Hematopoietic multipotent progenitor cell treated with erythropoietin and hydrocortisone succinate and interleukin-3 and kit ligand, for 8 days (in vitro differentiated cells): ENCODE data around the gene KLC3.

ENCODE experiments used
- DNase-seq: peaks from one replicate; pipeline ENCODE4 v3.0.0-alpha.2; 2015

KLC3 gene

DNA sequence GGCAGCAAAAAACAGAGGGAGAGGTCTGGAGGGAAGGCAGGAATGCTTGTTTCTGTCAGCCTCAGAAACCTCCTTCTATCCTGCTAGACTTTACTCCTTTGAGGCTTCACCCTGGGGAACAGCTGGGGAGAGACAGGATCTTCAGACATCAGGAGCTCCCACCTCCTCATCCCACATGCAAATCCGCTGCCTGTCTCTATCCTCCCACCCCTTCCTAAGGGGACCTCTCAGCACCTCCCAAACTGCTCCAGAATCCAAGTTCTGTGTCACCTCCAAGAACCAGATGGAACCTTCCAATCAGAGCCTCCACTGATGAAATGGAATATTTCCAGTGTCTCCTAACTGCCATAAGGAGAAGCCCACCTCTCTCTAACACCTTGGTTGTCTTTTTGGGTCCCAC is 39.6 kb downstream of the KLC3 start:
- DNase-seq, result no peak

DNA sequence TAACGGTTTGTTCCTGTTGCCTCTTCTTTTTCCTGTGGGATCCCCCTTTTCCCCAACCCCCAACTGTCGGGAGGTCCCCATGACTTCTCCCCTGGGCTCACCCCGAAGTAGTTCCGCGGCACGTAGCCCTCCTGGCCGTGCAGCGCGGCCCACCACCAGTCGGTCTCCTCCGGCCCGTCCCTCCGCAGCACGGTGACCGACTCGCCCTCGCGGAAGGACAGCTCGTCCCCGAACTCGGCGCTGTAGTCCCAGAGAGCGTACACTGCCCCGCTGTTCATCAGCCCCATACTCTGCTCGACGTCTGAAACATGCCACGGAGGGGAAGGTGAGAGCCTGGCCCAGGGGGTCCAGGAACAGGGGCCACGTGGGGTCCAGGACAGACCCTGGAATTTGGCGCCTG is 41.9 kb downstream of the KLC3 start:
- DNase-seq, result no peak

DNA sequence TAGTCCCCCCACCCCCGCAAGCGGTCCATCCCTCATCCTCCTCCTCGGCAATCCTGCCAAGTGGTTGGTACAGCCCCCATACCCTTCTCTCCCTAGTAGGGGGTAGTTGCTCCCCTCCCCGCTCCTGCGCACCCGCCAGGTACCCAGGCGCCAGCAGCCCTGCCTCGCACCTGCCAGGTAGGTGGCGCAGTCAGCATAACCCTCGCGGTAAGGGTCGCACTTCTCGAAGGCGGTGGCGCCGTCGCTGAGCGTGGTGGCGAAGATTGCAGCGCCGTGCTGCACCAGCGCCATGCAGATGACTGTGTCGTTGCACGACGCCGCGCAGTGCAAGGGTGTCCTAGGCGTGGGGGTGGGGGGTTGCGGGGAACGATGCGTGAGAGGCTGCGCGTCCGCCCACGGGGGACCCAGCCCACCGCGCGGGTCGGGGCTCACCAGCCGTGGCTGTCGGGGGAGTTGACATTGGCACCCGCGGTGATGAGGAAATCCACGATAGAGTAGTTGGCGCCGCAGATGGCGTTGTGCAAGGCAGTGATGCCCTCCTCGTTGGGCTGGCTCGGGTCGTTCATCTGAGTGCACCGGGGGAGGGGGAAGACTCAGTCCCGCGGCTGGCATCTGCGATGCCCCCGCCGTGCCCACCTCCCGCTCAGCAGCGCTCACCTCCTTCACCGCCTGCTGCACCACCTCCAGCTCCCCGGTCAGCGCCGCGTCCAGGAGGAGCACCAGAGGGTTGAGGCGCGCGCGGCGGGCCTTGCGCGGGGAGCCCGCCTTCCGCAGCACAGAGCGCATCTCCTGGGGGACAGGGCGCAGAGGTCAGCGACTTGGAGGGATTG is 45.1 kb downstream of the KLC3 start:
- DNase-seq, result no peak

DNA sequence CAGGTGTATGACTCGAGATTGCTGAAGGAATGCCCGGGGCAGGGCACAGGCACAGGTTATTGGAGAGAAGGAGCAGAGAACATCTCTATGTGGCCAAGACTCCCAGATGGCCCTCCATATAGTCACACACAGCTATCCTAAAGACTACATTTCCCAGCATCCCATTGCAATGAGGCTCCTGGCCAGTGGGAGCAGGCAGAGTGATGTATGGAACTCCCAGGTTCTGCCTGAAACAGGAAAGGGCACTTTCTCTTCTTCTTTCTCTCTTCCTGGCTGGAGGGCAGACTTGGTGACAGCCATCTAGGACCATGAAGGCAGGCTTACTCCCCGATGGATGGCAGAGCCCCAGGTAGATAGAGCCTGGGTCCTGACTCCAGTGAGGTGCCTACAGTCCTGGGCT is 50.8 kb downstream of the KLC3 start:
- DNase-seq, result peak; percentile 44

DNA sequence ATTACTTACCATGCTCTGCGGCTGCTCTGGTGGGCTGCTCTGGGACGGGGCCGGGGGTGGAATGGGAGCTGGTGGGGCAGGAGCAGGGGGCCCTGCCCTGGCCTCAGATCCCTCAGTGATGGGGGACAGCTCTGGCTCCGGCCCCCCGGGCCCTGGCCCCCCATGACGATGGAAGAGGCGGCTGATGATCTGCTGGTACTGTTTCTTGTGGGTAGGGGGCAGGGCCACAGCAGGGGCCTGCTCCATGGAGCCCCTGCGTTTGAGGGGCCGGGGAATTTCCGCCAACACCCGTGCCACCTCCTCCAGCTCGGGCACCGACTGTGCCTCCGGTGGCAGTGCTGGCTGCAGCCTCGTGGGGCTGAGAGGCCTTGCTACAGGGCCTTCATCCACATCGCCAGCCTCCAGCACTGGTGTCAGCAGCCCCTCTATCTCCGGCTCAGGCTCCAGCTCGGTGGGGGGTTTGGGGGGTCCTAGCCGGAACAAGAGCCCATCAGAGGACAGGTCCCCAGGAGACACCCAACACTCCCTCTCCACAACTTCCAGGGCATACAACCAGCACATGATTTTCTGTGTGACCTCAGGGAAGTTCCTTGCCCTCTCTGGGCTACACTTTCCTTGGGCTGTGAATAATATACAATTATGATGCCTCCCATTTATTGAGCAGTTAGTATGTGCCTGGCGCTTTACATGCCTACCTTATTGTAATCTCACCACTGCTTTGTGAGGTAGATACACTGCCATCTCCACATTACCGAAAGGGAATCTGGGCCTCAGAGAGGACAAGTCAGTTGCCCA is 51.5 kb downstream of the KLC3 start:
- DNase-seq, result no peak

DNA sequence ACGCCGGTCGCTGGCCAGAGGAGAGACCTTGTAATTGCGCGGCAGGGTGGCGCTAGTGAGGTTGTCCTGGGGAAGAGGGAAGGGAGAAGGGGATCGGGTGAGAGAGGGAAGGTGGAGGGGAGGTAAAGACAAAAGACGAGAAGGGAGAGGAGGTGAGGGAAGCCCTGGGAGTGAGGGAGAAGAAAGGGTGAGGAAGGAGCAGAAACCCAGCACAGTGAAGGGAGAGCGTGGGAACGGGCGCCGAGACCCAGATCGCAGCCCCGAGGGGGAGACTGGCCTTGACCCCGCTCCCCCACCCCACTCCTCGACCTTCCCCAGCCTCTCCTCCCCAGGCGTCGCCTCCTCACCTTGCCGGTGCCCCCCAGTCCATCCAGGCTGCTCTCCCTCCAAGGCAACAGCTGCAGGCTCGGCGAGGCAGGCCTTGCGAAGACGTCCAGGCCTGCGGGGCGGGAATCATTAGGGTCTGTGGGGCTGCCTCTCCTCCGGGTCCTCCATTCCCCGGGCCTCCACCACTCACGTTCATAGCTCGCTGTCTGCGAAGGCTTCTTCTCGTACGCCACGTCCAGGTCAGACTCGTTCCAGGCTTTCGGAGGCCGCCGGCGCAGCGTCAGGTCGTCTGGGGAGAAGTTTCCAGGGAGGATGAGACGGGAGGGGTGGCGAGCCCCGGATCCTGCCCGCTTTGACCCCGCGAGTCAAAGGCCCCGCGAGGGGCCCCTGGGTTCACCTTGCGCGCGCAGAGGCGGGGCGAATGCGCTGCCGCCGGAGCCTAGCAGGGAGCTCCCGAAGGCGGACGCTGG is 55.5 kb downstream of the KLC3 start:
- DNase-seq, result no peak

DNA sequence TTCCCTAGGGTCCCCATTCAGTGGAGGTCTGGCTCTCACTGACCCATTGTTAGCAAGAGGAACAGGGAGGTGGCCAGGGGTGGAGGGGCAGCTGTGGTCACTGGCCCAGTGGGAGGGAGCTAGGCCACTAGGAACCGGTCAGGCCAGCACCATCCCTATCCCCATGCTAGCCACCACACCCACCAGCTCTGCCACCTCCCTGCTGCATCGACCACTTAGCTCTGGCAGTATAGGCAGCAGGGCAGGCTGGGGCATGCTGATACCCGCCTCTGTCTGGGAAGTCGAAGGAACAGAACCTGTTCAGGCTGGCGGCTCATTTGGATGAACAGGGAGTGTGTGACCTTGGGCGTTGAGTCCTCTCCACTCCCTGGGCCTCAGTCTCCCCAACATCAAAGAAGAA is 59.6 kb downstream of the KLC3 start:
- DNase-seq, result no peak
